Epithelial cell of esophagus (primary cell): ENCODE results near the gene BCOR.

Source experiments
- DNase-seq: peaks from one replicate; pipeline ENCODE4 v3.0.0; 2010; ENCODE audit warnings: low read depth
- H3K4me3 ChIP-seq: 2 replicates; pipeline ENCODE4 v1.5.1; 2011; ENCODE audit warnings: mild to moderate bottlenecking, low read length, control low read depth
- CTCF ChIP-seq: IDR thresholded peaks from 2 replicates; pipeline ENCODE4 v1.5.1; 2011; ENCODE audit warnings: low read depth, mild to moderate bottlenecking, low read length, control low read depth, inconsistent platforms; ENCODE audit not compliant: insufficient read depth; ENCODE audit errors: missing control alignments

Gene BCOR

GRCh38 chrX:40102393-40103381 is 4.9 kb upstream of the BCOR start:
- no peak for TF ChIP-seq CTCF
- DNase-seq = no peak

GRCh38 chrX:40101430-40101802 is 3.7 kb upstream of the BCOR start:
- no peak for TF ChIP-seq CTCF
- no peak overlapping the region for H3K4me3 ChIP-seq
- no peak for DNase-seq

More at GRCh38 chrX:40102393-40103381, 4.9 kb upstream of the BCOR start:
- no peak overlapping the region for H3K4me3 ChIP-seq

- H3K4me3 ChIP-seq = no peak overlapping the region
- DNase-seq = no peak
- TF ChIP-seq CTCF = no peak
Observed at GRCh38 chrX:40100537-40101429, 3.0 kb upstream of the BCOR start.

- DNase-seq = no peak
- no peak overlapping the region for H3K4me3 ChIP-seq
- no peak for TF ChIP-seq CTCF
Observed at GRCh38 chrX:40100141-40100536, 2.4 kb upstream of the BCOR start.

- no peak for TF ChIP-seq CTCF
- DNase-seq = no peak
Observed at GRCh38 chrX:40099055-40099958, 1.5 kb upstream of the BCOR start.

More at GRCh38 chrX:40099055-40099958, 1.5 kb upstream of the BCOR start:
- peak overlapping the region; percentile 41 for H3K4me3 ChIP-seq
